Breast epithelium (tissue), 3 donors: ENCODE results near the gene SERINC2.
"Not testable (repeated sequence)": the region's sequence is repeated elsewhere in the genome, so short reads cannot be mapped to it uniquely, and the experiment has no call there.

Experiments used
- CTCF ChIP-seq, 3 donors: fragments of 450-650 bp; IDR thresholded peaks; one replicate each; pipeline ENCODE4 v1.5.1; 2016 to 2017; ENCODE audit warnings: antibody characterized with exemption in 3 of 3, mild to moderate bottlenecking in 3 of 3, moderate library complexity in 3 of 3
- POLR2AphosphoS5 ChIP-seq, 3 donors: sonication (generic); formaldehyde crosslinking; IDR thresholded peaks; one replicate each; pipeline ENCODE4 v1.6.1; 2017; ENCODE audit warnings: antibody characterized with exemption in 3 of 3

DNA sequence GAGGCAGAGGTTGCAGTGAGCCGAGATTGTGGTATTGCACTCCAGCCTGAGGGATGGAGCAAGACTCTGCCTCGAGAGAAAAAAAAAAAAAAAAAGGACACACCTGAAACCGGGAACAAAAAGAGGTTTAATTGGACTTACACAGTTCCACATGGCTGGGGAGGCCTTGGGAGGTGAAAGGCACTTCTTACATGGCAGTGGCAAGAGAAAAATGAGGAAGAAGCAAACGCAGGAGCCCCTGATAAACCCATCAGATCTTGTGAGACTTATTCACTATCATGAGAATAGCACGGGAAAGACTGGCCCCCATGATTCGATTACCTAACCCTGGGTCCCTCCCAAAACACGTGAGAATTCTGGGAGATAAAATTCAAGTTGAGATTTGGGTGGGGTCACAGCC, 61.6 kb downstream of the SERINC2 start:
- not testable (repeated sequence) for TF ChIP-seq CTCF, POLR2AphosphoS5 (IDR thresholded peaks at IDR 0.05)
